ENCODE results near the gene AGBL4. TPM values are rescaled to one million over a fixed set of nuclear protein-coding genes. Genes with fewer than 3 reads are reported as not detected.

The AGBL4 gene
- total RNA-seq, 6 experiments from 2014 or later = 0.06 to 1.8 (median 0.93) TPM

DNA sequence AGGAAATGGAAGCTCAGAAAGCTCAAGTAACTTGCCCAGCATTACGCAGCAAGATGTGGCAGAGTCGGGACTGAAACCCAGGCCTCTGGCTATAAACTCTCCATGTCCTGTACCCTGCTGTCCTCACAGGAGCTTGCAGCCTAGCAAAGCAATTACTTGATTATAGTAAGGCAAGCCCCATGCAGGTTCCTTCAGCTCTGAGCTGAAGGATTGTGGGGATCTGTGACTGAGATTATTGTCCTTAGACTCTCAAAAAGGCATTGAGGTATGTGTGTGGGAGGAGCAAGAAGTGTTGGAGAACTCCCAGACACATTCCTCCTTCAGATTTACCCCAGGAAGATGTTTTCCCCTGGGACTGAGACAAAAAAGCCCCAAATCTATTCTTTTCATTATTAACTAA, 1427.7 kb downstream of the AGBL4 start:
- Histone ChIP-seq H3K4me3 (no peak overlapping the region), H3K36me3 (no peaks in the 10 kb centered on the region), H3K27ac (no peak overlapping the region), H3K27me3 (no peaks in the 10 kb centered on the region), H3K9me3 (no peaks in the 10 kb centered on the region), H3K4me1 (no peaks in the 10 kb centered on the region)
- DNase-seq (no peak), ATAC-seq (no peak)
- WGBS (ENCODE audit: insufficient coverage, low coverage, low lambda C conversion rate, missing lambda C conversion rate) = no CpG with 5 or more reads among the region's 2 CpGs
- no peak for TF ChIP-seq POLR2A (IDR thresholded peaks at IDR 0.05)
- TF ChIP-seq, protein P1, sequence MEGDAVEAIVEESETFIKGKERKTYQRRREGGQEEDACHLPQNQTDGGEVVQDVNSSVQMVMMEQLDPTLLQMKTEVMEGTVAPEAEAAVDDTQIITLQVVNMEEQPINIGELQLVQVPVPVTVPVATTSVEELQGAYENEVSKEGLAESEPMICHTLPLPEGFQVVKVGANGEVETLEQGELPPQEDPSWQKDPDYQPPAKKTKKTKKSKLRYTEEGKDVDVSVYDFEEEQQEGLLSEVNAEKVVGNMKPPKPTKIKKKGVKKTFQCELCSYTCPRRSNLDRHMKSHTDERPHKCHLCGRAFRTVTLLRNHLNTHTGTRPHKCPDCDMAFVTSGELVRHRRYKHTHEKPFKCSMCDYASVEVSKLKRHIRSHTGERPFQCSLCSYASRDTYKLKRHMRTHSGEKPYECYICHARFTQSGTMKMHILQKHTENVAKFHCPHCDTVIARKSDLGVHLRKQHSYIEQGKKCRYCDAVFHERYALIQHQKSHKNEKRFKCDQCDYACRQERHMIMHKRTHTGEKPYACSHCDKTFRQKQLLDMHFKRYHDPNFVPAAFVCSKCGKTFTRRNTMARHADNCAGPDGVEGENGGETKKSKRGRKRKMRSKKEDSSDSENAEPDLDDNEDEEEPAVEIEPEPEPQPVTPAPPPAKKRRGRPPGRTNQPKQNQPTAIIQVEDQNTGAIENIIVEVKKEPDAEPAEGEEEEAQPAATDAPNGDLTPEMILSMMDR (IDR thresholded peaks at IDR 0.05) = no peak
- intact Hi-C loops (cut with DNase I) = no loop called here

DNA sequence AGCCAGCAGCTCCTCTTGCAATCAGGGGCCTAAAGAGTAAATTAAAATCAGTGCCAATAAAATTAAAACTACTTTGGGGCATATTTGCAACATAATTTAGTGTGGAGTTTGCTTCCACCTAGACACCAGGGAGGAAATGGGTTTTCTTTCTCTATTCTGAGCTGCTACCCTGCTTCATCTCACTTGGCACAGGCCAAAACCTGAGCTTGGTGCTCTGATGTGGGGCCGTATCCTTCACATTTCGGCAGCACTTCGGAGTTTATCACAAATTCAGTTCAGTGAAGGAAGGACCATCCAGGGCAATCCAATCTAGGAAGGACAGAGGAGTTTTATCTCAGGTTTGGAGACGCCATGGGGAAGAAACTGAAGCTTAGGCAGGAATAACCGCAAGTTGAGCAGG, 1428.1 kb downstream of the AGBL4 start:
- no peaks in the 10 kb centered on the region for H3K9me3 ChIP-seq
- no peak overlapping the region for H3K27ac ChIP-seq
- H3K4me1 ChIP-seq = no peaks in the 10 kb centered on the region
- no peak for ATAC-seq
- DNase-seq = no peak
- 73% methylated on average over 4 of the region's 5 CpGs for WGBS (ENCODE audit: insufficient coverage, low coverage, low lambda C conversion rate, missing lambda C conversion rate)
- no peak for TF ChIP-seq POLR2A (IDR thresholded peaks at IDR 0.05)
- TF ChIP-seq, protein P1 (IDR thresholded peaks at IDR 0.05) = no peak
- no peaks in the 10 kb centered on the region for H3K36me3 ChIP-seq
- no peaks in the 10 kb centered on the region for H3K27me3 ChIP-seq
- no peak overlapping the region for H3K4me3 ChIP-seq
- intact Hi-C loops (cut with DNase I) = no loop called here

GRCh38 chr1:48592330-48592729, 1431.4 kb downstream of the AGBL4 start:
- no peak for TF ChIP-seq POLR2A (IDR thresholded peaks at IDR 0.05)
- TF ChIP-seq, protein P1 (IDR thresholded peaks at IDR 0.05) = no peak
- ATAC-seq = no peak

DNA sequence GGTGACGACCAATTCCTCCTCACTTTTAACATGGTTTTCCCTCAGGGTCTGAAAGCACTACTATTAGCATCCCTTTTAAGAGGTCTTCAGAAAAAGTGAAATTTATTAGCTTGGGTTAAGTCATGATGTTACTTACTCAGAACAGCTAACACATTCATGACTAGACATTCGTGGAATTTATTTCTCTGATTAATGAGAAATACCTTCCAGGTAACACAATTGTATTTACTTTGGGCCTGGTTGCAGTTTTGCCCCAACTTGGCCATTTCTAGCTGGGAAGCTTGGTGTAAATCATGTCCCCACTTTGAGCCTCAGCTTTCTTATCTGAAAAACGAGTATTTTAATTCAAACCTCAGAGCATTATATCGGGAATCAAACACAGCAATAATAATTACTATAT, 1432.6 kb downstream of the AGBL4 start:
- DNase-seq = no peak
- no peaks in the 10 kb centered on the region for H3K27me3 ChIP-seq
- H3K36me3 ChIP-seq = no peaks in the 10 kb centered on the region
- no peak for ATAC-seq
- no peaks in the 10 kb centered on the region for H3K4me1 ChIP-seq
- no peaks in the 10 kb centered on the region for H3K9me3 ChIP-seq
- H3K4me3 ChIP-seq = no peak overlapping the region
- H3K27ac ChIP-seq = no peak overlapping the region
- WGBS (ENCODE audit: insufficient coverage, low coverage, low lambda C conversion rate, missing lambda C conversion rate) = 60% methylated on average over 4 of the region's 4 CpGs
- TF ChIP-seq, protein P1 (IDR thresholded peaks at IDR 0.05) = no peak
- TF ChIP-seq POLR2A (IDR thresholded peaks at IDR 0.05) = no peak
- intact Hi-C loops (cut with DNase I) = no loop called here

More at GRCh38 chr1:48592330-48592729, 1431.4 kb downstream of the AGBL4 start:
- no peak overlapping the region for H3K4me3 ChIP-seq
- no peak for DNase-seq
- no peaks in the 10 kb centered on the region for H3K36me3 ChIP-seq
- H3K4me1 ChIP-seq = no peaks in the 10 kb centered on the region
- intact Hi-C loops (cut with DNase I) = no loop called here
- WGBS (ENCODE audit: insufficient coverage, low coverage, low lambda C conversion rate, missing lambda C conversion rate) = 81% methylated on average over 1 of the region's 1 CpG
- H3K27ac ChIP-seq = no peak overlapping the region
- H3K9me3 ChIP-seq = no peaks in the 10 kb centered on the region
- no peaks in the 10 kb centered on the region for H3K27me3 ChIP-seq

- no peak overlapping the region for H3K27ac ChIP-seq
- intact Hi-C loops (cut with DNase I) = no loop called here
- no peak for ATAC-seq
- H3K36me3 ChIP-seq = no peaks in the 10 kb centered on the region
- no peaks in the 10 kb centered on the region for H3K9me3 ChIP-seq
- H3K4me1 ChIP-seq = no peaks in the 10 kb centered on the region
- DNase-seq = no peak
- TF ChIP-seq POLR2A (IDR thresholded peaks at IDR 0.05) = no peak
- TF ChIP-seq, protein P1 (IDR thresholded peaks at IDR 0.05) = no peak
- no peaks in the 10 kb centered on the region for H3K27me3 ChIP-seq
- no peak overlapping the region for H3K4me3 ChIP-seq
These were observed 1435.7 kb downstream of the AGBL4 start for GRCh38 chr1:48588061-48588460.
